Astrocyte (in vitro differentiated cells and primary cell): ENCODE results near the gene SOBP.
"Not testable (repeated sequence)": the region's sequence is repeated elsewhere in the genome, so short reads cannot be mapped to it uniquely, and the experiment has no call there.

Source experiments
- CTCF ChIP-seq: IDR thresholded peaks from 2 replicates; pipeline ENCODE4 v1.5.1; 2011; ENCODE audit warnings: low read depth, mild to moderate bottlenecking, inconsistent platforms, low read length, moderate library complexity; ENCODE audit not compliant: insufficient read depth
- EZH2 ChIP-seq: IDR thresholded peaks from 2 replicates; pipeline ENCODE4 v1.6.1; 2012; ENCODE audit warnings: mild to moderate bottlenecking, low read length, inconsistent platforms; ENCODE audit not compliant: insufficient read depth

GRCh38 chr6:107520706-107521105 lies 30.8 kb downstream of the SOBP start:
- not testable (repeated sequence) for TF ChIP-seq CTCF, EZH2
